H1 (cell line): ENCODE data around the gene KCNQ2. TPM values are rescaled to one million over a fixed set of nuclear protein-coding genes. Genes with fewer than 3 reads are reported as not detected.

Source experiments
- CTCF ChIA-PET: fragments of 300-600 bp; sonication (Branson Sonifier 250); formaldehyde crosslinking; loops from one replicate; lab custom pipeline; 2021; ENCODE audit not compliant: partially characterized antibody; lab: Charles Lee
- POLR2A ChIA-PET: fragments of 300-600 bp; sonication (Branson Sonifier 250); formaldehyde crosslinking; loops from one replicate; lab custom pipeline; 2021; ENCODE audit warnings: inconsistent platforms; ENCODE audit not compliant: partially characterized antibody; lab: Charles Lee
- DNase-seq, 2 experiments: peaks; one replicate each; pipeline versions ENCODE4 v3.0.0 to v3.0.0-alpha.2; 2010 to 2022; ENCODE audit warnings: low spot score in 2 of 2, low read depth in 1 of 2, mixed read lengths in 1 of 2
- FAIRE-seq: peaks from 2 replicates; lab custom pipeline; 2011; peaks lifted over from hg19 to GRCh38; lab: Jason Lieb, UNC
- H2AFZ ChIP-seq: 2 replicates; pipeline ENCODE4 v1.8.1; 2012; ENCODE audit warnings: low read length, inconsistent platforms
- H2AK5ac ChIP-seq: 2 replicates; pipeline ENCODE4 v1.6.1; 2013; ENCODE audit warnings: low read depth, low read length
- H2BK120ac ChIP-seq: replicated peaks from 2 replicates; pipeline ENCODE3; 2013; ENCODE audit warnings: low read depth, low read length, inconsistent platforms
- H2BK12ac ChIP-seq: 2 replicates; pipeline ENCODE4 v1.6.1; 2013; ENCODE audit warnings: low read depth, low read length
- H2BK15ac ChIP-seq: 2 replicates; pipeline ENCODE4 v1.6.1; 2013; ENCODE audit warnings: low read length
- H2BK20ac ChIP-seq: 2 replicates; pipeline ENCODE4 v1.6.1; 2013; ENCODE audit warnings: low read length
- H2BK5ac ChIP-seq: 2 replicates; pipeline ENCODE4 v1.6.1; 2013; ENCODE audit warnings: low read depth, low read length
- H3K14ac ChIP-seq: 2 replicates; pipeline ENCODE4 v1.6.1; 2013; ENCODE audit warnings: inconsistent platforms; ENCODE audit not compliant: insufficient read length
- H3K18ac ChIP-seq: 2 replicates; pipeline ENCODE4 v1.6.1; 2013; ENCODE audit warnings: low read length; ENCODE audit errors: extremely low read depth
- H3K23ac ChIP-seq: 2 replicates; pipeline ENCODE4 v1.6.1; 2013; ENCODE audit warnings: inconsistent platforms; ENCODE audit not compliant: insufficient read length
- H3K23me2 ChIP-seq: 2 replicates; pipeline ENCODE4 v1.6.1; 2013; ENCODE audit warnings: low read depth, low read length
- H3K27ac ChIP-seq: 2 replicates; pipeline ENCODE4 v1.6.1; 2011; ENCODE audit warnings: low read depth, low read length, inconsistent platforms
- H3K27me3 ChIP-seq, 4 experiments: replicated peaks in 1 of 4; 1 replicate in 1 of 4; 2 replicates in 3 of 4; pipeline versions ENCODE4 v1.6.1 to v1.8.1; 2011 to 2013; ENCODE audit warnings: low read length in 3 of 4, mild to moderate bottlenecking in 3 of 4, inconsistent platforms in 2 of 4, mixed read lengths in 2 of 4, moderate library complexity in 1 of 4; ENCODE audit not compliant: control insufficient read depth in 3 of 4, insufficient read depth in 3 of 4; ENCODE audit errors: extremely low read depth in 1 of 4
- H3K36me3 ChIP-seq, 4 experiments: 2 replicates each; pipeline versions ENCODE4 v1.6.1 to v1.8.1; 2011 to 2013; ENCODE audit warnings: mild to moderate bottlenecking in 4 of 4, low read length in 3 of 4, moderate library complexity in 2 of 4, control low read depth in 1 of 4, inconsistent platforms in 1 of 4; ENCODE audit not compliant: insufficient read depth in 4 of 4, control insufficient read depth in 2 of 4
- H3K4ac ChIP-seq: replicated peaks from 2 replicates; pipeline ENCODE3; 2013; ENCODE audit warnings: low read length, low read depth, mixed read lengths, inconsistent platforms; ENCODE audit not compliant: insufficient read length
- H3K4me1 ChIP-seq, 4 experiments: replicated peaks in 1 of 4; 1 replicate in 1 of 4; 2 replicates in 3 of 4; pipeline versions ENCODE4 v1.6.1 to v1.8.1; 2011 to 2013; ENCODE audit warnings: low read length in 3 of 4, inconsistent platforms in 2 of 4, mixed read lengths in 1 of 4; ENCODE audit not compliant: insufficient read depth in 4 of 4, control insufficient read depth in 3 of 4
- H3K4me2 ChIP-seq, 2 experiments: 2 replicates each; pipeline versions ENCODE4 v1.6.1 to v1.8.1; 2011 to 2013; ENCODE audit warnings: low read depth in 2 of 2, low read length in 2 of 2, control low read depth in 1 of 2, inconsistent platforms in 1 of 2, mild to moderate bottlenecking in 1 of 2; ENCODE audit not compliant: insufficient read depth in 1 of 2
- H3K4me3 ChIP-seq, 4 experiments: fragments of 200-600, 300-600 bp in 1 of 4; sonication (generic), shearing (Covaris generic), sonication (Bioruptor Twin) in 1 of 4; 2 replicates each; pipeline versions ENCODE4 v1.5.1 to v1.8.1; 2011 to 2016; ENCODE audit warnings: low read length in 4 of 4, low read depth in 3 of 4, control low read depth in 2 of 4, inconsistent platforms in 2 of 4, mild to moderate bottlenecking in 2 of 4, mixed read lengths in 1 of 4, moderate library complexity in 1 of 4; ENCODE audit not compliant: insufficient read depth in 2 of 4; ENCODE audit errors: extremely low read depth in 1 of 4
- H3K56ac ChIP-seq: replicated peaks from 2 replicates; pipeline ENCODE3; 2013; ENCODE audit warnings: low read depth, mild to moderate bottlenecking, mixed read lengths, low read length, inconsistent platforms; ENCODE audit not compliant: insufficient read length
- H3K79me1 ChIP-seq: 2 replicates; pipeline ENCODE4 v1.6.1; 2013; ENCODE audit warnings: low read depth, low read length, control low read depth
- H3K79me2 ChIP-seq, 2 experiments: 2 replicates each; pipeline versions ENCODE4 v1.6.1 to v1.8.1; 2012 to 2013; ENCODE audit warnings: low read length in 2 of 2, mild to moderate bottlenecking in 2 of 2, inconsistent platforms in 1 of 2; ENCODE audit not compliant: insufficient read depth in 2 of 2, control insufficient read depth in 1 of 2
- H3K9ac ChIP-seq, 4 experiments: replicated peaks in 1 of 4; 1 replicate in 1 of 4; 2 replicates in 3 of 4; pipeline versions ENCODE4 v1.6.1 to v1.8.1; 2011 to 2013; ENCODE audit warnings: low read depth in 3 of 4, low read length in 3 of 4, control low read depth in 2 of 4, mild to moderate bottlenecking in 2 of 4, moderate library complexity in 2 of 4, inconsistent platforms in 1 of 4; ENCODE audit errors: extremely low read depth in 1 of 4
- H3K9me3 ChIP-seq, 2 experiments: 2 replicates each; pipeline versions ENCODE4 v1.6.1 to v1.8.1; 2012 to 2013; ENCODE audit warnings: mild to moderate bottlenecking in 2 of 2, moderate library complexity in 2 of 2, control low read depth in 1 of 2, inconsistent platforms in 1 of 2, low read depth in 1 of 2, low read length in 1 of 2, mixed read lengths in 1 of 2; ENCODE audit not compliant: insufficient read depth in 2 of 2
- H4K20me1 ChIP-seq, 2 experiments: replicated peaks in 1 of 2; 2 replicates each; pipeline versions ENCODE3 to v1.8.1; 2011 to 2013; ENCODE audit warnings: inconsistent platforms in 2 of 2, low read length in 2 of 2, mild to moderate bottlenecking in 1 of 2; ENCODE audit not compliant: insufficient read depth in 2 of 2, control insufficient read depth in 1 of 2
- H4K5ac ChIP-seq: 2 replicates; pipeline ENCODE4 v1.6.1; 2013; ENCODE audit warnings: low read length, low read depth, mixed read lengths, inconsistent platforms; ENCODE audit not compliant: insufficient read length
- H4K8ac ChIP-seq: 2 replicates; pipeline ENCODE4 v1.8.0; 2013; ENCODE audit warnings: mild to moderate bottlenecking, moderate library complexity, low read length, inconsistent platforms; ENCODE audit not compliant: insufficient read depth; ENCODE audit errors: extremely low read depth
- H4K91ac ChIP-seq: replicated peaks from 2 replicates; pipeline ENCODE3; 2013; ENCODE audit warnings: low read length, mixed read lengths, inconsistent platforms; ENCODE audit not compliant: insufficient read length
- ATF3 ChIP-seq: IDR thresholded peaks from 2 replicates; pipeline ENCODE4 v1.6.1; 2011; ENCODE audit warnings: low read depth, mild to moderate bottlenecking, low read length; ENCODE audit not compliant: insufficient read depth
- BCL11A ChIP-seq, 2 experiments: IDR thresholded peaks; one replicate each; pipeline ENCODE4 v1.6.1; 2011; ENCODE audit warnings: low read depth in 2 of 2, low read length in 2 of 2, mild to moderate bottlenecking in 2 of 2
- CHD1 ChIP-seq: IDR thresholded peaks from 2 replicates; pipeline ENCODE4 v1.6.1; 2012; ENCODE audit warnings: low read depth, low read length, improper control_type of control experiment
- CHD2 ChIP-seq: IDR thresholded peaks from 2 replicates; pipeline ENCODE4 v1.6.1; 2012; ENCODE audit warnings: low read length, improper control_type of control experiment
- CTBP2 ChIP-seq: IDR thresholded peaks from 2 replicates; pipeline ENCODE4 v1.7.0; 2011; ENCODE audit warnings: borderline replicate concordance, mild to moderate bottlenecking, moderate library complexity, mixed read lengths, low read length; ENCODE audit not compliant: insufficient read depth, insufficient read length
- NANOG ChIP-seq: IDR thresholded peaks from 2 replicates; pipeline ENCODE4 v1.6.1; 2011; ENCODE audit warnings: low read length, low read depth, mild to moderate bottlenecking, inconsistent platforms; ENCODE audit not compliant: insufficient read depth, poor library complexity, severe bottlenecking
- SIN3A ChIP-seq, 2 experiments: IDR thresholded peaks in 1 of 2; conservative IDR thresholded peaks in 1 of 2; 2 replicates each; pipeline ENCODE4 v1.6.1; 2011 to 2012; ENCODE audit warnings: low read length in 2 of 2, improper control_type of control experiment in 1 of 2, low read depth in 1 of 2, mild to moderate bottlenecking in 1 of 2
- SIX5 ChIP-seq: IDR thresholded peaks from 2 replicates; pipeline ENCODE4 v1.6.1; 2011; ENCODE audit warnings: mild to moderate bottlenecking, low read depth, low read length
- SP1 ChIP-seq: IDR thresholded peaks from 2 replicates; pipeline ENCODE4 v1.6.1; 2011; ENCODE audit warnings: low read depth, low read length
- SUZ12 ChIP-seq: fragments of 200-600 bp; sonication (generic); IDR thresholded peaks from 2 replicates; pipeline ENCODE4 v1.6.1; 2012; ENCODE audit warnings: mild to moderate bottlenecking, inconsistent platforms, low read length, moderate library complexity, mixed read lengths
- TAF1 ChIP-seq: IDR thresholded peaks from 2 replicates; pipeline ENCODE4 v1.6.1; 2011; ENCODE audit warnings: mild to moderate bottlenecking, low read depth, low read length
- USF2 ChIP-seq: IDR thresholded peaks from 2 replicates; pipeline ENCODE4 v1.6.1; 2011; ENCODE audit warnings: low read length, improper control_type of control experiment
- WGBS, 2 experiments: shearing (Covaris generic) in 1 of 2; methylation state at CpG; one replicate each; pipeline versions ENCODE4 v1.1.6 to v1.1.7; 2013 to 2015; ENCODE audit warnings: low lambda C conversion rate in 2 of 2, mixed read lengths in 2 of 2, inconsistent platforms in 1 of 2, low coverage in 1 of 2, missing lambda C conversion rate in 1 of 2; ENCODE audit not compliant: insufficient replicate concordance in 2 of 2, insufficient coverage in 1 of 2, insufficient read length in 1 of 2; ENCODE audit errors: extremely low coverage in 1 of 2, missing lambda C conversion rate in 1 of 2; 5-methylcytosine and 5-hydroxymethylcytosine counted together
- polyA plus RNA-seq, 7 experiments: library from polyadenylated mRNA; depleted of rRNA in 3 of 7; stranded (reverse) in 5 of 7; unstranded in 2 of 7; fragments of >200 nt in 5 of 7; fragments of 200-250 nt in 2 of 7; gene quantifications; 1 replicate in 5 of 7; 2 replicates in 1 of 7; 4 replicates in 1 of 7; pipeline versions ENCODE4 v1.2.1 to v1.2.3, GENCODE V29; 2011 to 2013; ENCODE audit warnings: missing spikeins in 2 of 7, mixed read lengths in 2 of 7
- total RNA-seq: library from RNA; stranded (reverse); fragmentation: NEBNext Ultra II Directional; extraction: Animal tissue kit (Norgen Biotek cat#: 25700); gene quantifications from 2 replicates; pipeline ENCODE4 v1.2.1, GENCODE V29; 2021

The KCNQ2 gene
- total and polyA plus RNA-seq, 2 of the 8 experiments (the other 6 are each of a cell fraction or from before 2014, with no cell fraction given) = 82.6 to 243 TPM

- DNase-seq = no peak
- H2BK5ac ChIP-seq = no peak overlapping the region
- TF ChIP-seq CHD2 (no peak), SIX5 (no peak), SUZ12 (no peak), USF2 (no peak), TAF1 (no peak), CTBP2 (no peak), SP1 (no peak), CHD1 (no peak), NANOG (no peak), BCL11A (IDR thresholded peaks at IDR 0.05; ENCODE audit: low read depth in 2 of 2, low read length in 2 of 2) (no peak), SIN3A (conservative IDR thresholded peaks at IDR 0.05 in 1 of 2, IDR thresholded peaks at IDR 0.05 in 1 of 2; ENCODE audit: low read depth in 1 of 2, low read length in 2 of 2) (no peak), ATF3 (no peak)
Measured at GRCh38 chr20:63374504-63374903, 98.0 kb downstream of the KCNQ2 start.

More at GRCh38 chr20:63374504-63374903, 98.0 kb downstream of the KCNQ2 start:
- Histone ChIP-seq H2BK12ac (no peak overlapping the region), H3K4me1 (peaks cover 3 to 21% (median 14%) of the 10 kb centered on the region in 4 experiments), H3K4me2 (no peak overlapping the region), H2BK120ac (no peak overlapping the region), H3K9ac (no peak overlapping the region), H4K20me1 (no peaks in the 10 kb centered on the region), H2BK15ac (no peak overlapping the region), H3K4ac (no peak overlapping the region), H3K14ac (no peak overlapping the region), H3K56ac (no peak overlapping the region), H2AK5ac (no peak overlapping the region), H3K23ac (no peak overlapping the region), H2AFZ (no peak overlapping the region), H4K5ac (no peak overlapping the region), H3K18ac (no peak overlapping the region), H3K79me2 (no peaks in the 10 kb centered on the region), H2BK20ac (no peak overlapping the region), H3K23me2 (no peaks in the 10 kb centered on the region; the same call in none of the 2 replicates), H3K79me1 (no peaks in the 10 kb centered on the region; the same call in 1 of the 2 replicates), H3K4me3 (no peak overlapping the region), H3K36me3 (no peaks in the 10 kb centered on the region), H3K27ac (no peak overlapping the region), H4K91ac (no peak overlapping the region), H3K9me3 (no peaks in the 10 kb centered on the region), H4K8ac (no peak overlapping the region), H3K27me3 (peaks cover 0 to 2% (median 0%) of the 10 kb centered on the region in 4 experiments; a peak in 1 of 7 replicates)
- POLR2A ChIA-PET = no interaction called here
- no peak for FAIRE-seq
- 86% methylated on average over 12 of the region's 12 CpGs; no CpG with 5 or more reads in 1 of the 2 experiments for whole genome bisulfite sequencing, 2 experiments
- CTCF ChIA-PET = interaction anchor here (1.2 to 1.6 kb wide), 3 partner anchors 11 to 107 kb away, joined by 3 to 4 read pairs (median 4); no protein-coding TSS in a partner anchor
